ENCODE measurements around the gene NUDT12. TPM values are rescaled to one million over a fixed set of nuclear protein-coding genes. Genes with fewer than 3 reads are reported as not detected.

Gene NUDT12
- 1 to 10 TPM in 3 of 5 donors, under 1 TPM in 2; 0.20 to 2.2 (median 1.2) TPM for total RNA-seq
- total RNA-seq (2013), result 2.2 TPM
- 0.49 to 9.9 (median 1.9) reads per million in 29 experiments for total RNA-seq

GRCh38 chr5:103562453-103563157 lies at the start of gene NUDT12:
Gene NUDT12, minus strand, starts transcription at chr5:103562789. Its CDS starts 2,541 bp downstream, at chr5:103560248.
- H3K36me3 ChIP-seq (ENCODE audit: control insufficient read depth in 2 of 2, extremely low read depth in 1 of 2, insufficient read depth in 1 of 2, low read length in 1 of 2), result no peaks in the 10 kb centered on the region
- no peaks in the 10 kb centered on the region for H3K27me3 ChIP-seq (replicated peaks in 1 of 2; ENCODE audit: control insufficient read depth in 2 of 2, extremely low read depth in 1 of 2, insufficient read depth in 2 of 2, low read length in 1 of 2)
- peaks cover 10 to 22% (median 18%) of the 10 kb centered on the region in 3 donors for H3K4me1 Mint-ChIP-seq
- H3K9me3 Mint-ChIP-seq, result no peaks in the 10 kb centered on the region
- H3K36me3 Mint-ChIP-seq, result no peaks in the 10 kb centered on the region
- H3K9me3 ChIP-seq, result no peaks in the 10 kb centered on the region
- no peak within 1 kb of the TSS for H3K27ac ChIP-seq (ENCODE audit: low read length)
- ATAC-seq (replicated peaks in 1 of 4) (peak; percentile 71 to 85 (median 82)), DNase-seq (peak; percentile 1 to 58 (median 29))
- H3K4me3 Mint-ChIP-seq, result peak within 1 kb of the TSS; percentile 81 to 87 (median 82)
- H3K27me3 Mint-ChIP-seq, result peaks cover 0 to 2% of the 10 kb centered on the region in 2 donors
- POLR2A ChIA-PET, result interaction anchor here in 1 of 2 donors (0.6 kb wide), 1 partner anchor 15 kb away, joined by 3 read pairs; no protein-coding TSS in a partner anchor
- H3K4me1 ChIP-seq (ENCODE audit: control insufficient read depth in 1 of 2, extremely low read depth in 1 of 2, insufficient read depth in 2 of 2, low read length in 2 of 2), result peaks cover 2 to 7% of the 10 kb centered on the region in 2 experiments
- CTCF ChIA-PET, result no interaction called here
- H3K4me3 ChIP-seq (ENCODE audit: control insufficient read depth in 1 of 2, extremely low read depth in 1 of 2, low read length in 1 of 2), result peak within 1 kb of the TSS; percentile 56 to 68
- WGBS (ENCODE audit: insufficient coverage), result 5% methylated on average over 24 of the region's 37 CpGs
- peak within 1 kb of the TSS; percentile 83 to 88 for H3K27ac Mint-ChIP-seq

GRCh38 chr5:103607346-103607745 lies 44.8 kb upstream of the NUDT12 start:
- Histone ChIP-seq H3K4me3 (ENCODE audit: control insufficient read depth in 1 of 2, extremely low read depth in 1 of 2, low read length in 1 of 2) (no peak overlapping the region), H3K9me3 (no peaks in the 10 kb centered on the region), H3K27ac (ENCODE audit: low read length) (no peak overlapping the region), H3K36me3 (ENCODE audit: control insufficient read depth in 2 of 2, extremely low read depth in 1 of 2, insufficient read depth in 1 of 2, low read length in 1 of 2) (no peaks in the 10 kb centered on the region), H3K27me3 (replicated peaks in 1 of 2; ENCODE audit: control insufficient read depth in 2 of 2, extremely low read depth in 1 of 2, insufficient read depth in 2 of 2, low read length in 1 of 2) (no peaks in the 10 kb centered on the region), H3K4me1 (ENCODE audit: control insufficient read depth in 1 of 2, extremely low read depth in 1 of 2, insufficient read depth in 2 of 2, low read length in 2 of 2) (no peaks in the 10 kb centered on the region)
- no peaks in the 10 kb centered on the region for H3K27me3 Mint-ChIP-seq
- no peak overlapping the region for H3K27ac Mint-ChIP-seq
- ATAC-seq (replicated peaks in 1 of 4), result no peak
- no peaks in the 10 kb centered on the region for H3K9me3 Mint-ChIP-seq
- no peaks in the 10 kb centered on the region for H3K36me3 Mint-ChIP-seq
- no peaks in the 10 kb centered on the region for H3K4me1 Mint-ChIP-seq
- POLR2A ChIA-PET, result interaction anchor here in 1 of 2 donors (0.5 kb wide), 1 partner anchor 37 kb away, joined by 5 read pairs; no protein-coding TSS in a partner anchor
- H3K4me3 Mint-ChIP-seq, result no peak overlapping the region
- DNase-seq, result no peak
- CTCF ChIA-PET, result no interaction called here

DNA sequence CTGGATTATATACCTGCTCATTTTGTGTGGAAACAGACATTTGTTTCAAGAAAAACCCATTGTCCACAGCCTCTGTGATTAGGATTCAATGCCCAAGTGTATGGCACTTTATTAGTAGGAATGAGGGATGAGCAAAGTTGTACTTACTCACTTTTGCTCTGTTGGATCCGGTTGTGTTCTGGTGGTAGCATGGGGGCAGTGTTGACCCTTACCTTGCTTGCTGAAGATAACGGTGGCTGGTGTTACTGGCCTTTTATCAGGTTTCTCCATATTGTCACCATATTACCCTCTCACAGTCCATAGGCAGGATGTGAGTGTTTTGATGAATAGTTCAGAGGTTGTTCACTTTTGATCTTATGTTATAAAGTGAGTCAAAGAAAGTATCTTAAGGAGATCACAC lies 42.7 kb upstream of the NUDT12 start:
- ATAC-seq (replicated peaks in 1 of 4) (no peak), DNase-seq (no peak)
- no peaks in the 10 kb centered on the region for H3K36me3 ChIP-seq (ENCODE audit: control insufficient read depth in 2 of 2, extremely low read depth in 1 of 2, insufficient read depth in 1 of 2, low read length in 1 of 2)
- no CpG with 5 or more reads among the region's 2 CpGs for WGBS (ENCODE audit: insufficient coverage)
- no peaks in the 10 kb centered on the region for H3K27me3 Mint-ChIP-seq
- H3K4me3 ChIP-seq (ENCODE audit: control insufficient read depth in 1 of 2, extremely low read depth in 1 of 2, low read length in 1 of 2), result no peak overlapping the region
- no peaks in the 10 kb centered on the region for H3K9me3 Mint-ChIP-seq
- ChIA-PET POLR2A (no interaction called here), CTCF (no interaction called here)
- H3K27me3 ChIP-seq (replicated peaks in 1 of 2; ENCODE audit: control insufficient read depth in 2 of 2, extremely low read depth in 1 of 2, insufficient read depth in 2 of 2, low read length in 1 of 2), result no peaks in the 10 kb centered on the region
- H3K4me1 Mint-ChIP-seq, result no peaks in the 10 kb centered on the region
- H3K36me3 Mint-ChIP-seq, result no peaks in the 10 kb centered on the region
- H3K27ac Mint-ChIP-seq, result no peak overlapping the region
- no peaks in the 10 kb centered on the region for H3K9me3 ChIP-seq
- no peak overlapping the region for H3K27ac ChIP-seq (ENCODE audit: low read length)
- H3K4me3 Mint-ChIP-seq, result no peak overlapping the region
- no peaks in the 10 kb centered on the region for H3K4me1 ChIP-seq (ENCODE audit: control insufficient read depth in 1 of 2, extremely low read depth in 1 of 2, insufficient read depth in 2 of 2, low read length in 2 of 2)

GRCh38 chr5:103602438-103602837 lies 39.8 kb upstream of the NUDT12 start:
- H3K27me3 ChIP-seq (replicated peaks in 1 of 2; ENCODE audit: control insufficient read depth in 2 of 2, extremely low read depth in 1 of 2, insufficient read depth in 2 of 2, low read length in 1 of 2), result no peaks in the 10 kb centered on the region
- Mint-ChIP-seq H3K27me3 (no peaks in the 10 kb centered on the region), H3K27ac (no peak overlapping the region), H3K4me1 (no peaks in the 10 kb centered on the region), H3K9me3 (no peaks in the 10 kb centered on the region), H3K4me3 (no peak overlapping the region), H3K36me3 (no peaks in the 10 kb centered on the region)
- H3K9me3 ChIP-seq, result no peaks in the 10 kb centered on the region
- no peaks in the 10 kb centered on the region for H3K36me3 ChIP-seq (ENCODE audit: control insufficient read depth in 2 of 2, extremely low read depth in 1 of 2, insufficient read depth in 1 of 2, low read length in 1 of 2)
- ChIA-PET CTCF (no interaction called here), POLR2A (no interaction called here)
- no peak for DNase-seq
- no peak overlapping the region for H3K4me3 ChIP-seq (ENCODE audit: control insufficient read depth in 1 of 2, extremely low read depth in 1 of 2, low read length in 1 of 2)
- no peaks in the 10 kb centered on the region for H3K4me1 ChIP-seq (ENCODE audit: control insufficient read depth in 1 of 2, extremely low read depth in 1 of 2, insufficient read depth in 2 of 2, low read length in 2 of 2)
- no peak for ATAC-seq (replicated peaks in 1 of 4)
- no peak overlapping the region for H3K27ac ChIP-seq (ENCODE audit: low read length)

GRCh38 chr5:103601314-103601713 lies 38.7 kb upstream of the NUDT12 start:
- POLR2A ChIA-PET, result no interaction called here
- no peaks in the 10 kb centered on the region for H3K27me3 Mint-ChIP-seq
- WGBS (ENCODE audit: insufficient coverage), result no CpG with 5 or more reads among the region's 3 CpGs

GRCh38 chr5:103600086-103600485 lies 37.5 kb upstream of the NUDT12 start:
- ATAC-seq (replicated peaks in 1 of 4), result no peak
- H3K27ac ChIP-seq (ENCODE audit: low read length), result no peak overlapping the region
- no peak for DNase-seq
- Mint-ChIP-seq H3K4me1 (no peaks in the 10 kb centered on the region), H3K9me3 (no peaks in the 10 kb centered on the region), H3K36me3 (no peaks in the 10 kb centered on the region), H3K27me3 (peaks cover 0 to 6% of the 10 kb centered on the region in 2 donors), H3K27ac (no peak overlapping the region), H3K4me3 (no peak overlapping the region)
- no peaks in the 10 kb centered on the region for H3K27me3 ChIP-seq (replicated peaks in 1 of 2; ENCODE audit: control insufficient read depth in 2 of 2, extremely low read depth in 1 of 2, insufficient read depth in 2 of 2, low read length in 1 of 2)
- H3K9me3 ChIP-seq, result no peaks in the 10 kb centered on the region
- H3K4me3 ChIP-seq (ENCODE audit: control insufficient read depth in 1 of 2, extremely low read depth in 1 of 2, low read length in 1 of 2), result no peak overlapping the region
- H3K4me1 ChIP-seq (ENCODE audit: control insufficient read depth in 1 of 2, extremely low read depth in 1 of 2, insufficient read depth in 2 of 2, low read length in 2 of 2), result no peaks in the 10 kb centered on the region
- no peaks in the 10 kb centered on the region for H3K36me3 ChIP-seq (ENCODE audit: control insufficient read depth in 2 of 2, extremely low read depth in 1 of 2, insufficient read depth in 1 of 2, low read length in 1 of 2)
- no CpG with 5 or more reads among the region's 1 CpG for WGBS (ENCODE audit: insufficient coverage)
- ChIA-PET CTCF (no interaction called here), POLR2A (no interaction called here)

More at GRCh38 chr5:103601314-103601713, 38.7 kb upstream of the NUDT12 start:
- H3K4me1 Mint-ChIP-seq, result no peaks in the 10 kb centered on the region
- no peaks in the 10 kb centered on the region for H3K9me3 ChIP-seq
- H3K4me3 Mint-ChIP-seq, result no peak overlapping the region
- H3K27ac ChIP-seq (ENCODE audit: low read length), result no peak overlapping the region
- ATAC-seq (replicated peaks in 1 of 4) (no peak), DNase-seq (no peak)
- H3K27ac Mint-ChIP-seq, result no peak overlapping the region
- CTCF ChIA-PET, result interaction anchor here in 1 of 2 donors (1.0 kb wide), 1 partner anchor 17 kb away, joined by 3 read pairs; no protein-coding TSS in a partner anchor
- no peaks in the 10 kb centered on the region for H3K36me3 ChIP-seq (ENCODE audit: control insufficient read depth in 2 of 2, extremely low read depth in 1 of 2, insufficient read depth in 1 of 2, low read length in 1 of 2)
- no peaks in the 10 kb centered on the region for H3K9me3 Mint-ChIP-seq
- no peak overlapping the region for H3K4me3 ChIP-seq (ENCODE audit: control insufficient read depth in 1 of 2, extremely low read depth in 1 of 2, low read length in 1 of 2)
- no peaks in the 10 kb centered on the region for H3K27me3 ChIP-seq (replicated peaks in 1 of 2; ENCODE audit: control insufficient read depth in 2 of 2, extremely low read depth in 1 of 2, insufficient read depth in 2 of 2, low read length in 1 of 2)
- H3K36me3 Mint-ChIP-seq, result no peaks in the 10 kb centered on the region
- H3K4me1 ChIP-seq (ENCODE audit: control insufficient read depth in 1 of 2, extremely low read depth in 1 of 2, insufficient read depth in 2 of 2, low read length in 2 of 2), result no peaks in the 10 kb centered on the region

Data from T-cell (primary cell).